ENCODE measurements around the gene HLTF.

GRCh38 chr3:149086232-149086988 is at the start of gene HLTF:
- TF ChIP-seq, protein P1, sequence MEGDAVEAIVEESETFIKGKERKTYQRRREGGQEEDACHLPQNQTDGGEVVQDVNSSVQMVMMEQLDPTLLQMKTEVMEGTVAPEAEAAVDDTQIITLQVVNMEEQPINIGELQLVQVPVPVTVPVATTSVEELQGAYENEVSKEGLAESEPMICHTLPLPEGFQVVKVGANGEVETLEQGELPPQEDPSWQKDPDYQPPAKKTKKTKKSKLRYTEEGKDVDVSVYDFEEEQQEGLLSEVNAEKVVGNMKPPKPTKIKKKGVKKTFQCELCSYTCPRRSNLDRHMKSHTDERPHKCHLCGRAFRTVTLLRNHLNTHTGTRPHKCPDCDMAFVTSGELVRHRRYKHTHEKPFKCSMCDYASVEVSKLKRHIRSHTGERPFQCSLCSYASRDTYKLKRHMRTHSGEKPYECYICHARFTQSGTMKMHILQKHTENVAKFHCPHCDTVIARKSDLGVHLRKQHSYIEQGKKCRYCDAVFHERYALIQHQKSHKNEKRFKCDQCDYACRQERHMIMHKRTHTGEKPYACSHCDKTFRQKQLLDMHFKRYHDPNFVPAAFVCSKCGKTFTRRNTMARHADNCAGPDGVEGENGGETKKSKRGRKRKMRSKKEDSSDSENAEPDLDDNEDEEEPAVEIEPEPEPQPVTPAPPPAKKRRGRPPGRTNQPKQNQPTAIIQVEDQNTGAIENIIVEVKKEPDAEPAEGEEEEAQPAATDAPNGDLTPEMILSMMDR (IDR thresholded peaks at IDR 0.05), result no peak
- peak; percentile 28 for TF ChIP-seq POLR2A (IDR thresholded peaks at IDR 0.05)

Data from right lobe of liver (tissue), 4 donors.